Right lobe of liver (tissue), 6 donors: ENCODE measurements around the gene LRRC70. TPM values are rescaled to one million over a fixed set of nuclear protein-coding genes. Genes with fewer than 3 reads are reported as not detected.

ENCODE experiments used
- ATAC-seq, 4 donors: fragments of 200-7000 bp; cut with Tn5 transposase; one replicate each; pipeline ENCODE4 v1.9.1; 2020; ENCODE audit warnings: mild to moderate bottlenecking in 4 of 4, moderate library complexity in 4 of 4
- DNase-seq, 3 donors: peaks; one replicate each; pipeline ENCODE4 v3.0.0-alpha.2; 2020
- H3K27ac ChIP-seq, 3 donors: fragments of 200-600 bp; one replicate each; pipeline ENCODE4 v1.8.0; 2022
- H3K27me3 ChIP-seq, 2 donors: fragments of 200-600 bp; one replicate each; pipeline ENCODE4 v1.8.0; 2022
- H3K36me3 ChIP-seq, 4 donors: fragments of 200-600 bp; sonication (generic) in 1 of 4; one replicate each; pipeline versions ENCODE4 v1.5.1 to v1.8.0; 2017 to 2022; ENCODE audit warnings: control low read depth in 1 of 4
- H3K4me1 ChIP-seq, 4 donors: fragments of 200-600 bp; sonication (generic) in 1 of 4; one replicate each; pipeline versions ENCODE4 v1.5.1 to v1.8.0; 2017 to 2022; ENCODE audit warnings: control low read depth in 1 of 4
- H3K4me3 ChIP-seq, 3 donors: fragments of 200-600 bp; one replicate each; pipeline ENCODE4 v1.8.0; 2022
- H3K9me3 ChIP-seq, 4 donors: fragments of 200-600 bp; sonication (generic) in 1 of 4; one replicate each; pipeline versions ENCODE4 v1.5.1 to v1.8.0; 2017 to 2022; ENCODE audit warnings: control low read depth in 1 of 4
- CTCF ChIP-seq, 4 donors: fragments of 200-600 bp in 3 of 4; fragments of 450-650 bp in 1 of 4; IDR thresholded peaks; one replicate each; pipeline versions ENCODE4 v1.5.1 to v1.8.0; 2016 to 2022; ENCODE audit warnings: antibody characterized with exemption in 4 of 4, mild to moderate bottlenecking in 2 of 4
- POLR2A ChIP-seq: fragments of 450-650 bp; IDR thresholded peaks from one replicate; pipeline ENCODE4 v1.6.1; 2017; ENCODE audit warnings: antibody characterized with exemption, mild to moderate bottlenecking
- WGBS: methylation state at CpG from one replicate; pipeline ENCODE4 v1.1.6; 2018; ENCODE audit warnings: low coverage, low lambda C conversion rate; ENCODE audit not compliant: insufficient coverage; ENCODE audit errors: missing lambda C conversion rate; 5-methylcytosine and 5-hydroxymethylcytosine counted together
- intact Hi-C, 2 donors: fragments of 100-400 bp; cut with DNase I; formaldehyde crosslinking; loops; one replicate each; pipeline versions ENCODE4 v1.11.2 to v1.14.1; 2022
- total RNA-seq, 6 experiments: library from RNA; depleted of rRNA in 2 of 6; stranded (reverse); fragments of >200 nt in 2 of 6; fragmentation: NEBNext Ultra II Directional in 3 of 6; extraction: Animal tissue kit (Norgen Biotek cat#: 25700) in 3 of 6; gene quantifications; one replicate each; pipeline versions ENCODE4 v1.1.0 to v1.2.4, GENCODE V29; 2016 to 2023
- donor health status: DM: no; HTN: yes; CAD: no.
- donor health status: DM: no; HTN: no; CAD: no.
- donor health status: DM: no; HTN: no; CAD: no.
- donor health status: DM: no; HTN: yes; CAD: no.
- donor health status: DM: no; HTN: yes; CAD: no.

The LRRC70 gene
- total RNA-seq, 6 experiments from 2014 or later: 0.37 to 1.7 (median 1.1) TPM

DNA sequence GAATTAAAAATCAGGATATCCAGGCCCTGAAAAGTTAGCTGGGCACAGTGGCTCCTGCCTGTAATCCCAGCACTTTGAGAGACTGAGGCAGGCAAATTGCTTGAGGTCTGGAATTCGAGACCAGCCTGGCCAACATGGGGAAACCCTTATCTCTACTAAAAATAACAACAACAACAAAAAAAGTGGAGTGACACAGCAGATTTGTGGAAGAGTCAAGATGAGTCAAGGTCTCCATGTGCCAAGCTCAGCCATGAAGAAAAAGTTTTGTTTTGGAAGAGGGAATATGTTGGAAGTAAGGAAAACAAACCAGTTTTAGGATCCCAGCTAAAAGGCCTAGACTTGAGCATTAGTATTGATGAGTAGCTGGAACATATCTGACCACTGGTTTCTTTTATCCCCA is 14.7 kb downstream of the LRRC70 start:
- H3K9me3 ChIP-seq: no peaks in the 10 kb centered on the region
- WGBS: 67% methylated on average over 1 of the region's 1 CpG

GRCh38 chr5:62594364-62594984 is 15.9 kb downstream of the LRRC70 start:
- peak in 2 of 4 donors; percentile 65 to 71 for ATAC-seq
- no peaks in the 10 kb centered on the region for H3K27me3 ChIP-seq
- intact Hi-C loops: no loop called here
- H3K4me1 ChIP-seq: peaks cover 0 to 4% (median 0%) of the 10 kb centered on the region in 4 donors
- H3K27ac ChIP-seq: no peak overlapping the region
- no peaks in the 10 kb centered on the region for H3K36me3 ChIP-seq
- 70% methylated on average over 3 of the region's 3 CpGs for WGBS
- no peak overlapping the region for H3K4me3 ChIP-seq
- no peak for DNase-seq
- TF ChIP-seq CTCF (IDR thresholded peaks at IDR 0.05): no peak
- TF ChIP-seq POLR2A: no peak
- no peaks in the 10 kb centered on the region for H3K9me3 ChIP-seq

More for the DNA sequence above, 14.7 kb downstream of the LRRC70 start:
- H3K36me3 ChIP-seq: no peaks in the 10 kb centered on the region
- H3K27me3 ChIP-seq: no peaks in the 10 kb centered on the region
- DNase-seq: no peak
- H3K4me3 ChIP-seq: no peak overlapping the region
- intact Hi-C loops: no loop called here
- no peak for ATAC-seq
- H3K27ac ChIP-seq: no peak overlapping the region
- peaks cover 0 to 15% (median 3%) of the 10 kb centered on the region in 4 donors for H3K4me1 ChIP-seq
- TF ChIP-seq CTCF (IDR thresholded peaks at IDR 0.05) (no peak), POLR2A (no peak)

DNA sequence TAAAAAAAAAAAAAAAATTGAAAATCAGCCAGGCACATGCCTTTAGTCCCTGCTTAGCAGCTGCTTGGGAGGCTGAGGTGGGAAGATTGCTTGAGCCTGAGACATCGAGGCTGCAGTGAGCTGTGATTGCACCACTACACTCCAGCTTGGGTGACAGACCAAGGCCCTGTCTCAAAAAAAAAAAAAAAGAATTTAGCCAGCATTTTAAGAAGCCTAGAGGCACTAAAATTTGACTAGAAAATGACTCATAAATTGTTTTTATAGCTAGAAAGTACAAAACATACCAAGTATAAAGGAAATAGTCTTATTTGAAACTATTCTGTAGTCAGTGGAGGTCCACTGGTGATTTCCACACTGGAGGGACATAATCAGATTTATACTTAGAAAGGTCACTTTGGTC is 17.5 kb downstream of the LRRC70 start:
- no peak for ATAC-seq
- intact Hi-C loops: no loop called here
- no peaks in the 10 kb centered on the region for H3K36me3 ChIP-seq

DNA sequence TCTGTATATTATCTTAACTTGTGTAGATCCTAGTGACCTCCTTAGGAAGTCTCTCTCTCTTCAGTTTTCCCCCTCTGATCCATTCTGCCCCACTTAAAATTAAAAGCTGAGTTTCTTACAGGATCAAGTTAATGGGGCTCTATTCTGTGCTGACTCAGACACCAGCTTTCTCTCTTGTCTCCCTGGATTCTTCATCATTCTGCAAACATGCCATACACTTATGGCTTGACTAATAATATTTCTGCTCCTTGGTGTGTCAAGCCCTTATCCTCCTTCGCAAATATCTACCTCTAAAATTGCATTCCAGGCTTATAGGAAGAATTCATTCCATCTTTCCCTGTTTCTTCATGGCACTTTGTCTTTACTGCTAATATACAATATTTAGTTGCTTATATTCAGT is 18.1 kb downstream of the LRRC70 start:
- 100% methylated on average over 1 of the region's 1 CpG for WGBS
- Histone ChIP-seq H3K27ac (no peak overlapping the region), H3K9me3 (no peaks in the 10 kb centered on the region), H3K4me1 (peaks cover 0 to 4% (median 0%) of the 10 kb centered on the region in 4 donors), H3K4me3 (no peak overlapping the region), H3K36me3 (no peaks in the 10 kb centered on the region), H3K27me3 (no peaks in the 10 kb centered on the region)
- ATAC-seq (no peak), DNase-seq (no peak)
- TF ChIP-seq POLR2A (no peak), CTCF (IDR thresholded peaks at IDR 0.05) (no peak)
- intact Hi-C loops: no loop called here

More for the DNA sequence above, 17.5 kb downstream of the LRRC70 start:
- Histone ChIP-seq H3K4me1 (peaks cover 0 to 4% (median 0%) of the 10 kb centered on the region in 4 donors), H3K4me3 (no peak overlapping the region), H3K27ac (no peak overlapping the region), H3K9me3 (no peaks in the 10 kb centered on the region), H3K27me3 (no peaks in the 10 kb centered on the region)
- TF ChIP-seq CTCF (IDR thresholded peaks at IDR 0.05) (no peak), POLR2A (no peak)
- WGBS: 100% methylated on average over 1 of the region's 1 CpG
- DNase-seq: no peak
